ENCODE data around the gene GSKIP.

GSKIP gene

DNA sequence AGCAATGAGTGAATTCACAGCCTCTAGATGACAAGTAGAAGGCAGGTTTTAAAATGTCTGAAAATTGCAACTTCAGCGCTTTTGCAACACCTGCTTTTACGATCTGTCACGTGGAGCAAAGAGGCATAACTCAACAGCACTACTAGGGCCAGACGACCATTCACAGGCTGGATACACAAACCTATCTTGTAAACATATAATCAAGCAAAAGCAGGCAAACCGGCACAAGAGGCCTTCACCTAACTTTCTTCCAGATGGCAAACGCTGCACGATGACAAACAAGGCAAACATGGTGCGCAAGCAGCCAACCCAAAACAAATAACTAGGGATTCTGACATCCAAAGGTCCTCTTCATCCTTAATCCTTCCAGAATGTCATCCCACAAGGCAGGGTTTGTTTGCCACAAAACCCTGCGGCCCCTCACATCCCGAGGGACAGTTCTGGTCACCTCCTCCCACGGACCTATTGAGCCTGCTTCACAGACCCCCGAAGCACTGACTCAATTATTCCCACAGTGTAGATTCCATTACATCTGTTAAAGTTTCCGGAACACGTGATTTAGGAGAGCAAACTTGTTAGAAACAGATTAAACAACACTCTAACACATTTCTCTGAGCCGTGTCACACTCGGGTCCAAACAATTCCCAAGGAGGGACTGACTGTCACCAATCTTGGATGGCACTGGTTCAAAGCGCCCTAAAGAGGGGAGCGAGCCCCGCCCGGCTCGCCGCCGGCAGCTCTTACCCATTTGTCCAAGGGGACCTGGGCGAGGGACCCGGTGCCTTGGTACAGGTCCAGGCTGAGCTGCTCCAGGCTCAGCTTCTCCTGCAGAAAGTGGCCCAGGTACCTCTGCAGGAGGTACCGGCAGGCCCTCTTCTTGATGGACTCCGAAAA, 1.0 kb upstream of the GSKIP start:
- Mint-ChIP-seq H3K36me3 (no peaks in the 10 kb centered on the region), H3K4me3 (peak overlapping the region; percentile 90), H3K27ac (peak overlapping the region; percentile 97), H3K9me3 (no peaks in the 10 kb centered on the region), H3K4me1 (peaks cover 47% of the 10 kb centered on the region)
- peak; percentile 53 for ATAC-seq
- peak in 1 of 2 donors; percentile 59 for DNase-seq (ENCODE audit: low spot score in 2 of 2)

DNA sequence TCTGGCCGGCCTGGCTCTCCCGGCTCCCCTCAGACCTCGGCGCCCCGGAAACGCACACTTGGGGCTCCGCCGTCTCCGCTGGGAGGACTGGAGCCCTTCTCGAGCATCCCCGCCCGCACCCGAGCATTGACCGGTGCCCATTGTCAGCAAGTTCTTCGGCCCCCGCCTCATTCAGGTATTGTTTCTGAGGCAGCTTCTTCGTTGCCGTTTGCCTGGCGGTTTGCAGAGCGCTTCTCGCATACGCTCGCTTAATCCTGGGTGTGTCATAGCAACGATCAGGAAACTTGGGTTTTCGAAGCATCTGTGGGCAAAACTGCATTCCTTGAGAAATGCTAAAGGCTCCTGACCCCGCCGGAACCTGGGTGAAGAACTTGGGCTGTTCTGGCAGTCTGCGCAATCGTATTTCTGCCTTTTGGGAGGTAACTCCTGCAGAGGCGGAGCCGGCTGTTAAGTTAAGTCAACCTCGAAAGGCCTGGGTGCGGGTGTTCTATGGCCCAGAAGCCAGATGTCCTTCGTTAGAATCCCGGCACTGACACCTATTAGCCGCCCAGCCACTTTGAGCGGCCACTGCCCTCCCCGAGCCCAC, 518 bp downstream of the GSKIP start:
- Mint-ChIP-seq H3K9me3 (no peaks in the 10 kb centered on the region), H3K4me3 (peak overlapping the region; percentile 90), H3K36me3 (no peaks in the 10 kb centered on the region), H3K27ac (peak overlapping the region; percentile 48), H3K4me1 (peaks cover 52% of the 10 kb centered on the region)
- DNase-seq (ENCODE audit: low spot score in 2 of 2): no peak
- peak; percentile 26 for ATAC-seq

DNA sequence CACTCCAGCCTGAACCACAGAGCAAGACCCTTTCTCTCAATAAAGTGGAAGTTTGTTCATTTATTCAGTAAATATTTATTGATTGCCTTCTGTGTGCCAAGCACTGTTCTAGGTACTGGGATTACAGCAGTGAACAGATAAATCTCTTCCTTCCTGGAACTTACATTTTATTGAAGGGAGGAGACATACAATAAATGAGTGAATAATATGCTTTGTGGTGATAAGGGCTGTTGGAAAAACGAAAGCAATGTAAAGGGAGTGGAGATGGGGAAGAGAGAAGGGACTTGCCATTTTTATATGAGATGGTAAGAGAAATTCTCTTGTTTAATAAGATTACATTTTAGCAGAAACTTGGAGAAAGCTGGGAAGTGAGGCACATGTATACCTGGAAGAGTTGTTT, 1.6 kb downstream of the GSKIP start:
- H3K36me3 Mint-ChIP-seq: no peaks in the 10 kb centered on the region
- peaks cover 50% of the 10 kb centered on the region for H3K4me1 Mint-ChIP-seq
- DNase-seq (ENCODE audit: low spot score in 2 of 2) (no peak), ATAC-seq (no peak)
- no peaks in the 10 kb centered on the region for H3K9me3 Mint-ChIP-seq
- H3K4me3 Mint-ChIP-seq: peak overlapping the region; percentile 90
- peak overlapping the region; percentile 48 for H3K27ac Mint-ChIP-seq

DNA sequence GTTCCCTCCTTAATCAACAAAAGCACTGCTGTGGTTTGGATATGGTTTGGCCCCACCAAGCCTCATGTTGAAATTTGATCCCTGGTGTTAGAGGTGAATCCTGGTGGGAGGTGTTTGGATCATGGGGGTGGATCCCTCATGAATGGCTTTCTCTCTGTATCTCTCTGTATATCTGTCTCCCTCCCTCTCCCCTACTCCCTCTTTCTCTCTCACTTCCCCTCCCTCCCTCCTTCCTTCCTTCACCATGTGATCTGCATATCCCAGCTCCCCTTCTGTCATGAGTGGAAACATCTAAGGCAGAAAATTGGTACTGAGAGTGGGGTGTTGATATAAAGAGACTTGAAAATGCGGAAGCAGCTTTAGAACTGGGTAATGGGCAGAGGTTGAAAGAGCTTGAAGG, 5.2 kb downstream of the GSKIP start:
- ATAC-seq: no peak
- H3K27ac Mint-ChIP-seq: peak overlapping the region; percentile 69

DNA sequence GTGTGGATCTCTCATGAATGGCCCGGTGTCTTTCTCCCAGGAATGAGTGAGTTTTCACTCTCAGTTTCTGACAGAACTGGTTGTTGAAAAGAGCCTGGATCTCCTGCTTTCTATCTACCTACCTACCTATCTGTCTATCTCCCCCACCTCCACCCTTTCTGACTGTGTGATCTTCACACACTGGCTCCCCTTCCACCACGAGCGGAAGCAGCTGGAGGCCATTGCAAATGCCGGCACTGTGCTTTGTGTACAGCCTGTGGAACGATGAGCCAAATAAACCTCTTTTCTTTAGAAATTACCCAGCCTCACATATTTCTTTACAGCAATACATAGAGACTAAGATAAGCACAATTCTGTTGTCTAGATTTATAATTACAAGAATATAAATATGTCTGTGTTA, 7.2 kb downstream of the GSKIP start:
- Mint-ChIP-seq H3K4me3 (no peak overlapping the region), H3K9me3 (no peaks in the 10 kb centered on the region), H3K27ac (no peak overlapping the region), H3K36me3 (no peaks in the 10 kb centered on the region), H3K4me1 (peaks cover 12% of the 10 kb centered on the region)
- no peak for ATAC-seq
- no peak for DNase-seq (ENCODE audit: low spot score in 2 of 2)

More for the DNA sequence above, 5.2 kb downstream of the GSKIP start:
- H3K4me1 Mint-ChIP-seq: peaks cover 27% of the 10 kb centered on the region
- H3K4me3 Mint-ChIP-seq: no peak overlapping the region
- H3K9me3 Mint-ChIP-seq: no peaks in the 10 kb centered on the region
- H3K36me3 Mint-ChIP-seq: no peaks in the 10 kb centered on the region
- DNase-seq (ENCODE audit: low spot score in 2 of 2): no peak

DNA sequence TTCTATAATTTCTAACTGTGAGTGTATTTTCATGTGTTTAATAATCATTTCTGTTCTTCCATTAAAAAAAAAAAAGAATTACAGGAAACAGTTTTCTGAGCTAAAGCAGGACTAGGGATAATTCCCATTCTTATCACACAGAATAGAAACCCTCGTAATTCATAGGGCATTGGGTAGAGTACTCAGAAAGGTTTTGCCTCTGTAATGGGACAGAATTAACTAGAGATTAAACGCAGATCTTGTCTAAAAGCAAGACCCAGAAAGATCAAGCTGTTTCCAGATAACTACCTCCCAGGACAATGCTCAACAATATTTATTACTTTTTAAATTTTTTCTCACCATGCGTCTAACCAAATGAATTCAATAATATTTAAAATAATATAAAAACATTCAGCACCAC, 10.2 kb downstream of the GSKIP start:
- Mint-ChIP-seq H3K27ac (no peak overlapping the region), H3K4me1 (peaks cover 8% of the 10 kb centered on the region), H3K4me3 (no peak overlapping the region), H3K9me3 (no peaks in the 10 kb centered on the region), H3K36me3 (no peaks in the 10 kb centered on the region)
- ATAC-seq (no peak), DNase-seq (ENCODE audit: low spot score in 2 of 2) (no peak)

DNA sequence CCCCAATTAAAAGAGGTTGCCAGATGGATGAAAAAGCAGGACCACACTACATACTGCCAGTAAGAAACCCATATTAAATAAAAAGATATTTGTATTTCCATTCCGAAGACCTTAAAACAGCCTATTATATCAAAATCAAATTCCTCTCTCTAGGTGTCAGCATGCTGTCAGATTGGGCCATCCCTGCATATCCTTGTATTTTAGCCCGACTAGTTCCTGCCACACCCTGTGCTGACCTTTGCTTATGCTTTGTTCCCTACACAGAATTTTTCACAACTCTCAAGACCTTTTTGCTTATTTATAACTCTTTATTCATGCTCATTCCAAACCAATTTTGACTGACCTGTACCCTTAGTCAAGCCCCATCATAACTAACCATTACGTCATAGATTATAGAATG, 12.8 kb downstream of the GSKIP start:
- DNase-seq (ENCODE audit: low spot score in 2 of 2) (no peak), ATAC-seq (no peak)
- Mint-ChIP-seq H3K4me1 (no peaks in the 10 kb centered on the region), H3K4me3 (no peak overlapping the region), H3K9me3 (no peaks in the 10 kb centered on the region), H3K36me3 (no peaks in the 10 kb centered on the region), H3K27ac (no peak overlapping the region)

DNA sequence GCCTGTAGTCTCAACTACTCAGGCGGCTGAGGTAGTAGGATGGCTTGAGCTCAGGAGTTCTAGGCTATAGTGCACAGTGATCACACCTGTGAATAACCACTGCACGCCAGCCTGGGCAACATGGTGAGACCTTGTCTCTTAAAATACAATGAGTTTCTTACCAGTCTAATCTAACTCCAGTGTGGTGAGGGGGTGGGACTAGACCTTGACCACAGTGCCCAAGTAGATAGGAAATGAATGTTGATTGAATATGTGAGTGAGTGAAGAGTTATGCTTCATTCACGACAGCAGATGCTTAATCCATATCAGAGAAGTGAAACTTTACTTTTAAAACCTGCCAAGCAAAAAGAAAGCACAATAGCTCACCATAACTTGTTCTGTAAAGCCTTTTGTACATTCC, 17.4 kb downstream of the GSKIP start:
- Mint-ChIP-seq H3K27ac (no peak overlapping the region), H3K4me1 (no peaks in the 10 kb centered on the region), H3K9me3 (no peaks in the 10 kb centered on the region), H3K36me3 (peaks cover 39% of the 10 kb centered on the region), H3K4me3 (no peak overlapping the region)
- DNase-seq (ENCODE audit: low spot score in 2 of 2): no peak
- peak; percentile 79 for ATAC-seq

DNA sequence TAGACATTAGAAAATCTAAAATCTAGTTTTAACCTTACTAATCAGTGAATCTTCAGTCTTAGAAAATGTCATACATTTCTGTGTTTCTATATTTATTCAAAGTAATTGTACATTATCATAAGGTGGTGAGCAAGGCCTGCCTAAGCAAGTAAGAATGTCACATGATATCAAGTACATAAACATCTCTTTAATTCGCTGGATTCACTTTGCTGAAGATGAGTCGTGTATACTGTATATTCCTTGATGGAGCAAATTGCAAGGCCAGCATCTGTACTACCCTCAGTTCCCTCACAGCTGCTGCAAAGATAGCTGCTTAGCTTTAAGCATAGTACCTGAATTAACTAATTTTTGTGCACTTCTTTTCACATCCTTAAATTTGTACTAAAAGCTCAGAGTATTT, 20.1 kb downstream of the GSKIP start:
- DNase-seq (ENCODE audit: low spot score in 2 of 2): no peak
- H3K4me1 Mint-ChIP-seq: no peaks in the 10 kb centered on the region
- no peak for ATAC-seq

DNA sequence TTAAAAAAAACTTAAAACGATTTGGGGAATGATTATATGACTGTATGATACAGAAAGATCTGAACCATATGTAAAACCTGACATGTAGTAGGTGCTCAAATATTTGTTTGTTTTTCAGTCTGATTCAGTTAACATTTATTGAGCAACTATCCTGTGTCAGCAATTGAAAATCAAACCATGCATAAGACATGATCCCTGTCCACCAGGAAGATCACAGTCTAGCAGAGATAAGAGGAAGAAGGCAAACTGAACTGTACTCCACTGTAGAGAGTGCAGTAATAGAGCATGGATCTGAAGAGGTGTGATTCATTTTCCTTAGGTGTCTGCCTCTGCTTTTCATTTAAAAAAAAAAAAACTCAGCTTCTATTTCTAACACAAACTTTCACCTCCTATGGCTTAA, 20.7 kb downstream of the GSKIP start:
- Mint-ChIP-seq H3K4me1 (no peaks in the 10 kb centered on the region), H3K27ac (no peak overlapping the region), H3K36me3 (peaks cover 42% of the 10 kb centered on the region), H3K9me3 (no peaks in the 10 kb centered on the region), H3K4me3 (no peak overlapping the region)
- ATAC-seq: no peak
- DNase-seq (ENCODE audit: low spot score in 2 of 2): no peak

More for the DNA sequence above, 20.1 kb downstream of the GSKIP start:
- H3K4me3 Mint-ChIP-seq: no peak overlapping the region
- H3K36me3 Mint-ChIP-seq: peaks cover 42% of the 10 kb centered on the region
- H3K9me3 Mint-ChIP-seq: no peaks in the 10 kb centered on the region
- H3K27ac Mint-ChIP-seq: no peak overlapping the region

DNA sequence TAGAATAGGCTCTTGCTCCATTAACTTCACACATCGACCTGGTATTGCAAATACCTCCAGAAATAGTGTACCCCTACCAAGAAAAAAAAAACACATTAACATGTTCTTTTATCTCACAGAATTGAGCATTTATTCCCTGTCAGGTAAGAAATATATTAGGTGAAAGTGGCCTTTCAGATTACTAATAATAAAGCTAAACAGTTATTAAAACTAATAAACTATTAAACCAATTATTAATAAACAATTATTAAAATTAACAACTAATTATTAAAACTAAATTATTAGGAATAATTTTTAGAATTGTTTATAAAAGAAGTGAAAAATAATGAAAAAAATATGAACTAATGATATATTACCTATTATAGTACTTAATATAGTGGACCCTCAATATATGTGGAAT, 21.4 kb downstream of the GSKIP start:
- ATAC-seq: no peak
- no peaks in the 10 kb centered on the region for H3K9me3 Mint-ChIP-seq

DNA sequence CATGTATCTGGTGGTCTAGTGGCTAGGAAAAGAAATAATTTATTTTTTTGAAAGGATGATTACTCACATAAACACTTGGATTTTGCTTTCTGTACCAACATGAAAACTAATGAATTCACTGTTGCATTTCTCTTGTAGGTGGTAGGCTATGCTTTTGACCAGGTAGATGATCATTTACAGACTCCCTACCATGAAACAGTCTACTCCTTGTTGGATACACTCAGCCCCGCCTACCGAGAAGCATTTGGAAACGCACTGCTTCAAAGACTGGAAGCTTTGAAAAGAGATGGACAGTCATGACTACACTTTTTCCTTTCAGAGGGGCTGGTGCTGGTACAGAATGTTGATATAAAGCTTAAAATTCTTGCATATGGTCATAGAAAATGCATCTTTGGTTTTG, 22.1 kb downstream of the GSKIP start:
- Mint-ChIP-seq H3K4me3 (no peak overlapping the region), H3K4me1 (no peaks in the 10 kb centered on the region), H3K27ac (no peak overlapping the region), H3K36me3 (peaks cover 42% of the 10 kb centered on the region), H3K9me3 (no peaks in the 10 kb centered on the region)
- no peak for DNase-seq (ENCODE audit: low spot score in 2 of 2)
- no peak for ATAC-seq

More for the DNA sequence above, 21.4 kb downstream of the GSKIP start:
- Mint-ChIP-seq H3K36me3 (peaks cover 42% of the 10 kb centered on the region), H3K27ac (no peak overlapping the region), H3K4me3 (no peak overlapping the region), H3K4me1 (no peaks in the 10 kb centered on the region)
- DNase-seq (ENCODE audit: low spot score in 2 of 2): no peak

DNA sequence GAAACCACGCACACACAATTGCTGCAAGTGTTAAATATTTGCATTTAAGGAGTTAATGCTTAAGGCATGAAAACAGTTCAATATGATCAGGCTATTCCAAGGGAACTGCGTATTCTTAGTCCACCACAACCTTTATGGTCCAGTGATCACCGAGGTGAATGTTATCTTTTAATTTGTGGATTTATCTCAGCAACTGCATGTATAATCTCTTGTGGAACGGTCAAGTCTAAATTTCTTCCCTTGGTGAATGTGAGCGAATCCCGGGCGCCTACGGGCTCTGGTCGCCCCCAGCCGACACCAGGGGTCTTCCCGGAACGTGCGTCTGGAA, 27.6 kb downstream of the GSKIP start:
- Mint-ChIP-seq H3K4me3 (peak overlapping the region; percentile 92), H3K27ac (peak overlapping the region; percentile 90), H3K9me3 (no peaks in the 10 kb centered on the region), H3K36me3 (peaks cover under 1% of the 10 kb centered on the region), H3K4me1 (peaks cover 5% of the 10 kb centered on the region)
- ATAC-seq (no peak), DNase-seq (ENCODE audit: low spot score in 2 of 2) (no peak)

DNA sequence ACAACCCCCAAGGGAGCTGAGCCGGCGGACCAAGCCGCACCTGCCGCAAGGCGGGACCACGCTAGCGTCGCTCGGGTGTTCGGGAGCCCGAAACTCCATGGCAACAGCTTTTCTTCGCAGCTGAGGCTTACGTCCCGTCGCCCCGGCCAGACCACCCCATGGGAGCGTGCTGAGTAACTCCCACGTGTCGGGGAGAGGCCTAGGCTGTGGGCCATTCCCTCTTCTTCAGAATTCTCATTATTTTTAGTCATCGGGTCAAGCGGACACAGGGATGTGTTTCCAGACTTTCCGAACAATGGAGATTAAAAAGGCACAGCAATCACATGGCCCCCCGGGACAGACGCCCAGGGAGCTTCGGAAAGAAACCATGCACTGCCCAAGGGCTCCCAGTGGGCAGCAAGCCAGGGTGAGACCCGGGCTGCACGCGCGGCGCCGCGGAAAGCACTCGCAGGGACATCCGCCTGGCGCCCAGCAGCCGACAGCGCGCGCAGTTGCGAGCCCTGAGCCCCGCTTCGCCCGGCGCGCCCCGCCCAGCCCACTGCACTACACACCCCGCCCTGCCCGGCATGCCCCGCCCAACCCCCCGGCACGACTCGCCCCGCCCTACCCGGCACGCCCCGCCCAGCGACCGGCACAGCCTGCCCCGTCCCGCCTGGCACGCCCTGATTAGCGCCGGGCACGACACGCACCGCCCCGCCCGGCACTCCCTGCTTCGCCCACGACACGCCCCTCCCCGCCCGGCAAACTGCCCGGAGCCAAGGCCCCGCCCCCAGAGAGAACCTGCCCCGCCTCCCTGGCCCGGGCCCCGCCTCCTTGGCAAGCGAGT, 28.2 kb downstream of the GSKIP start:
- Mint-ChIP-seq H3K4me1 (peaks cover 5% of the 10 kb centered on the region), H3K9me3 (no peaks in the 10 kb centered on the region)
- DNase-seq (ENCODE audit: low spot score in 2 of 2): peak; percentile 100

DNA sequence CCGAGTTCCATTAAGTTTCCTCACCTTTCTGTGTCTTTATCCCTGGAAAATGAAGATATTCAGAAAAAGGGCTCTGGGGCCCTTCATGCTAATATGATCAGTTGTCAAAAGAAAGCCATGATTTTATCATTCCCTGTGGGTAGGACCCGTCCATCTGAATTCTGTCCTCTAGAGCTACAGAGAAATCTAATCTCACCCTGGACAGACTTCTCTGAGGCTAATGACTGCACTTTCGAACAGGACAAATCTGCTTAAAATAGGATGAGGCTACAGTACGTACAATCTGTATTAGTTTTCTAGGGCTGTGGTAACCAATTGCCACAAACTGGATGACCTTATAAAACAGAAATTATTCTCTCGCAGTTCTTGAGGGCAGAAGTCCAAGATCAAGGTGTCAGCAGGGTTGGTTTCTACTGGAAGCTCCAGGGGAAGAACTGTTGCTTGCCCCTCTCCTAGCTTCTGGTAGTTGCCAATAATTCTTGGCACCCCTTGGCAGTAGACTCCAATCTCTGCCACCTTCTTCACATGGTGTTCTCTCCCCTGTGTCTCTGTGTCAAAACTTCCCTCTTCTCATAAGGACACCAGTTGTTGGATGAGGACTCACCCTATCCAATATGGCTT, 29.9 kb downstream of the GSKIP start:
- H3K36me3 Mint-ChIP-seq: no peaks in the 10 kb centered on the region
- H3K27ac Mint-ChIP-seq: no peak overlapping the region
- H3K4me1 Mint-ChIP-seq: peaks cover 5% of the 10 kb centered on the region
- no peaks in the 10 kb centered on the region for H3K9me3 Mint-ChIP-seq
- DNase-seq (ENCODE audit: low spot score in 2 of 2) (peak in 1 of 2 donors; percentile 43), ATAC-seq (no peak)
- H3K4me3 Mint-ChIP-seq: peak overlapping the region; percentile 92

More for the DNA sequence above, 28.2 kb downstream of the GSKIP start:
- Mint-ChIP-seq H3K36me3 (no peaks in the 10 kb centered on the region), H3K4me3 (peak overlapping the region; percentile 92), H3K27ac (peak overlapping the region; percentile 90)
- peak; percentile 94 for ATAC-seq
